Ovary (tissue), 3 donors: ENCODE measurements around the gene EFCAB14.
"Not testable (repeated sequence)": the region's sequence is repeated elsewhere in the genome, so short reads cannot be mapped to it uniquely, and the experiment has no call there.

Source experiments
- CTCF ChIP-seq, 3 donors: fragments of 450-650 bp in 2 of 3; fragments of 200-600 bp in 1 of 3; IDR thresholded peaks; one replicate each; pipeline versions ENCODE4 v1.5.1 to v1.8.0; 2016 to 2022; ENCODE audit warnings: antibody characterized with exemption in 3 of 3, mild to moderate bottlenecking in 1 of 3
- EP300 ChIP-seq: sonication (generic); formaldehyde crosslinking; IDR thresholded peaks from one replicate; pipeline ENCODE4 v1.6.1; 2017; ENCODE audit warnings: antibody characterized with exemption
- donor health status: DM: no; HTN: no; CAD: no.

DNA sequence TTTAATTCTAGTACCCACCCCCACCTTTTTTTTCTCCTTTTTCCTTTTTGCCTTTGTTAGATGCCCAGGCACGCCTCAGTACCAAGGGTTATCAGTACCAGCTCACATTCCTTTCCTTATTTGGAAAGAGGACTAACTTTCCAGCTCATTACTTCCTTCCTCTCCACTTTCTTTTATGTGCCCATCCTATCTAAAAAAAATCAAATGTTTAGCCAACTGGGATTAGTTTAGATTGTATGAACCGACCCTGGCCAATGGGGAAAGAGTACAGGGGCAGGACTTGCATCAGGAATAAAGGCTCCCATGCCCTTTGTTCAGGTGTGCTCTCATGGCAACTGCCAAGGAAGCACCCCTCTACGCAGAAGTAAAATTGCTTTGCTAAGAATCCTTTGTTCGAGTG lies 35.8 kb upstream of the EFCAB14 start:
- TF ChIP-seq EP300; CTCF (IDR thresholded peaks at IDR 0.05): not testable (repeated sequence)
